Measurements from ENCODE around the gene BARX1.

Gene BARX1

GRCh38 chr9:93954434-93955061, 607 bp downstream of the BARX1 start:
- Histone ChIP-seq H3K27ac (ENCODE audit: extremely low read depth, low read depth, low read length) (no peak overlapping the region), H3K9me3 (ENCODE audit: control insufficient read depth, insufficient read depth, low read depth, low read length) (no peaks in the 10 kb centered on the region), H3K4me3 (ENCODE audit: low read depth, low read length) (no peak overlapping the region), H3K36me3 (ENCODE audit: control insufficient read depth in 2 of 2, insufficient read depth in 1 of 2, low read length in 2 of 2) (peaks cover 0 to 16% of the 10 kb centered on the region in 2 experiments; a peak in 1 of 3 replicates), H3K4me1 (ENCODE audit: control insufficient read depth, insufficient read depth, low read length) (no peaks in the 10 kb centered on the region)
- POLR2A ChIA-PET: no interaction called here
- TF ChIP-seq PRDM2 (tag by site-specific recombination; IDR thresholded peaks at IDR 0.05; ENCODE audit: borderline replicate concordance): no peak
- no peak for TF ChIP-seq ZNF580 (tag by site-specific recombination; IDR thresholded peaks at IDR 0.05)
- CTCF ChIA-PET: no interaction called here

GRCh38 chr9:93953496-93954433, 1.4 kb downstream of the BARX1 start:
- no peak for TF ChIP-seq ZNF600 (tag by site-specific recombination; IDR thresholded peaks at IDR 0.05)
- TF ChIP-seq OSR2 (tag by site-specific recombination; IDR thresholded peaks at IDR 0.05): no peak
- no peak for TF ChIP-seq ZNF571 (tag by site-specific recombination; IDR thresholded peaks at IDR 0.05)
- no peak for TF ChIP-seq ZNF473 (tag by site-specific recombination; IDR thresholded peaks at IDR 0.05)
- no peak for TF ChIP-seq ZFP69B (tag by site-specific recombination; IDR thresholded peaks at IDR 0.05)
- H3K9me3 ChIP-seq (ENCODE audit: control insufficient read depth, insufficient read depth, low read depth, low read length): no peaks in the 10 kb centered on the region
- no peak overlapping the region for H3K27ac ChIP-seq (ENCODE audit: extremely low read depth, low read depth, low read length)
- CTCF ChIA-PET: interaction anchor here (1.3 kb wide), 1 partner anchor 10 kb away, joined by 5 read pairs; no protein-coding TSS in a partner anchor
- peaks cover 0 to 16% of the 10 kb centered on the region in 2 experiments; a peak in 1 of 3 replicates for H3K36me3 ChIP-seq (ENCODE audit: control insufficient read depth in 2 of 2, insufficient read depth in 1 of 2, low read length in 2 of 2)
- H3K4me1 ChIP-seq (ENCODE audit: control insufficient read depth, insufficient read depth, low read length): no peaks in the 10 kb centered on the region
- no peak overlapping the region for H3K4me3 ChIP-seq (ENCODE audit: low read depth, low read length)
- POLR2A ChIA-PET: no interaction called here

GRCh38 chr9:93952784-93953495, 2.2 kb downstream of the BARX1 start:
- peaks cover 0 to 16% of the 10 kb centered on the region in 2 experiments; a peak in 1 of 3 replicates for H3K36me3 ChIP-seq (ENCODE audit: control insufficient read depth in 2 of 2, insufficient read depth in 1 of 2, low read length in 2 of 2)
- no peak overlapping the region for H3K4me3 ChIP-seq (ENCODE audit: low read depth, low read length)
- H3K27ac ChIP-seq (ENCODE audit: extremely low read depth, low read depth, low read length): no peak overlapping the region
- H3K4me1 ChIP-seq (ENCODE audit: control insufficient read depth, insufficient read depth, low read length): no peaks in the 10 kb centered on the region
- ChIA-PET POLR2A (no interaction called here), CTCF (interaction anchor here (1.3 kb wide), 1 partner anchor 11 kb away, joined by 5 read pairs; no protein-coding TSS in a partner anchor)
- no peaks in the 10 kb centered on the region for H3K9me3 ChIP-seq (ENCODE audit: control insufficient read depth, insufficient read depth, low read depth, low read length)
- TF ChIP-seq ZSCAN18 (tag by site-specific recombination; IDR thresholded peaks at IDR 0.05) (no peak), ZNF398 (tag by site-specific recombination; IDR thresholded peaks at IDR 0.05) (no peak), ZNF221 (tag by site-specific recombination; IDR thresholded peaks at IDR 0.05; ENCODE audit: borderline replicate concordance) (no peak), ZNF571 (tag by site-specific recombination; IDR thresholded peaks at IDR 0.05) (no peak), ZNF624 (tag by site-specific recombination; IDR thresholded peaks at IDR 0.05) (no peak), MEIS1 (CRISPR knock-in tag; IDR thresholded peaks at IDR 0.05; ENCODE audit: borderline replicate concordance) (no peak), TRIM28 (IDR thresholded peaks at IDR 0.05; ENCODE audit: borderline replicate concordance, low read length) (no peak), ZSCAN5A (tag by site-specific recombination; IDR thresholded peaks at IDR 0.05) (no peak), ZNF580 (tag by site-specific recombination; IDR thresholded peaks at IDR 0.05) (no peak), ZNF560 (tag by site-specific recombination; IDR thresholded peaks at IDR 0.05; ENCODE audit: borderline replicate concordance) (no peak)
